SU-DHL-6 (cell line): ENCODE measurements around the gene TTL.

Experiments
- CTCF ChIP-seq: fragments of 200-600 bp; sonication (generic); IDR thresholded peaks from one replicate; pipeline ENCODE4 v1.5.1; 2017; ENCODE audit warnings: antibody characterized with exemption, mild to moderate bottlenecking, low read length, moderate library complexity; ENCODE audit not compliant: insufficient read depth, poor library complexity, severe bottlenecking
- EZH2phosphoT487 ChIP-seq: fragments of 200-600 bp; sonication (generic), shearing (Covaris generic); conservative IDR thresholded peaks from 2 replicates; pipeline ENCODE4 v1.6.1; 2018; ENCODE audit warnings: mild to moderate bottlenecking, antibody characterized with exemption, low read length, moderate library complexity, mixed read lengths

GRCh38 chr2:112534826-112535225 is 52.9 kb downstream of the TTL start:
- no peak for TF ChIP-seq CTCF
- no peak for TF ChIP-seq EZH2phosphoT487
